HG03342 (cell line): ENCODE data around the gene C4orf36.
"Not testable (repeated sequence)": the region's sequence is repeated elsewhere in the genome, so short reads cannot be mapped to it uniquely, and the experiment has no call there.

Experiments used
- ATAC-seq: cut with Tn5 transposase; IDR thresholded peaks from one replicate; pipeline ENCODE4 v1.9.1; 2021; ENCODE audit warnings: mild to moderate bottlenecking, moderate library complexity; ENCODE audit not compliant: unreplicated experiment

C4orf36 gene

GRCh38 chr4:86917212-86918039 is 25.2 kb upstream of the C4orf36 start:
- ATAC-seq = no peak

- no peak for ATAC-seq
Observed at GRCh38 chr4:86916392-86916791, 24.2 kb upstream of the C4orf36 start.

- ATAC-seq = no peak
Observed at GRCh38 chr4:86910820-86911684, 18.8 kb upstream of the C4orf36 start.

GRCh38 chr4:86910369-86910768 is 18.1 kb upstream of the C4orf36 start:
- no peak for ATAC-seq

- no peak for ATAC-seq
Observed at GRCh38 chr4:86909546-86910295, 17.5 kb upstream of the C4orf36 start.

GRCh38 chr4:86908251-86908657 is 16.0 kb upstream of the C4orf36 start:
- no peak for ATAC-seq

GRCh38 chr4:86901864-86902263 is 9.6 kb upstream of the C4orf36 start:
- no peak for ATAC-seq

GRCh38 chr4:86898562-86898961 is 6.3 kb upstream of the C4orf36 start:
- ATAC-seq = no peak

GRCh38 chr4:86896596-86896995 is 4.4 kb upstream of the C4orf36 start:
- ATAC-seq = no peak

- peak; percentile 64 for ATAC-seq
Observed at GRCh38 chr4:86895692-86896488, 3.7 kb upstream of the C4orf36 start.

GRCh38 chr4:86894455-86894854 is 2.2 kb upstream of the C4orf36 start:
- no peak for ATAC-seq

- ATAC-seq = no peak
Observed at GRCh38 chr4:86893136-86893535, 914 bp upstream of the C4orf36 start.

GRCh38 chr4:86892636-86892960 is 376 bp upstream of the C4orf36 start:
- peak; percentile 7 for ATAC-seq

GRCh38 chr4:86890790-86891189 is 1.4 kb downstream of the C4orf36 start:
- ATAC-seq = no peak

GRCh38 chr4:86879641-86880040 is 12.6 kb downstream of the C4orf36 start:
- no peak for ATAC-seq

- ATAC-seq = no peak
Observed at GRCh38 chr4:86878640-86879039, 13.6 kb downstream of the C4orf36 start.

GRCh38 chr4:86876894-86877685 is 15.1 kb downstream of the C4orf36 start:
- ATAC-seq = no peak

GRCh38 chr4:86875436-86875835 is 16.8 kb downstream of the C4orf36 start:
- not testable (repeated sequence) for ATAC-seq

- ATAC-seq = no peak
Observed at GRCh38 chr4:86872135-86872534, 20.1 kb downstream of the C4orf36 start.
